Skeletal muscle cell (primary cell): Measurements from ENCODE around the gene SYNE2.
"Not testable (repeated sequence)": the region's sequence is repeated elsewhere in the genome, so short reads cannot be mapped to it uniquely, and the experiment has no call there.

ENCODE experiments used
- DNase-seq: peaks from one replicate; pipeline ENCODE4 v3.0.0-alpha.2; 2010; ENCODE audit warnings: low read depth
- H3K4me3 ChIP-seq: 2 replicates; pipeline ENCODE4 v1.5.1; 2011; ENCODE audit warnings: low read depth, mild to moderate bottlenecking, control low read depth, low read length, moderate library complexity

The SYNE2 gene

GRCh38 chr14:63991833-63992232 is 139.0 kb downstream of the SYNE2 start:
- DNase-seq = no peak

DNA sequence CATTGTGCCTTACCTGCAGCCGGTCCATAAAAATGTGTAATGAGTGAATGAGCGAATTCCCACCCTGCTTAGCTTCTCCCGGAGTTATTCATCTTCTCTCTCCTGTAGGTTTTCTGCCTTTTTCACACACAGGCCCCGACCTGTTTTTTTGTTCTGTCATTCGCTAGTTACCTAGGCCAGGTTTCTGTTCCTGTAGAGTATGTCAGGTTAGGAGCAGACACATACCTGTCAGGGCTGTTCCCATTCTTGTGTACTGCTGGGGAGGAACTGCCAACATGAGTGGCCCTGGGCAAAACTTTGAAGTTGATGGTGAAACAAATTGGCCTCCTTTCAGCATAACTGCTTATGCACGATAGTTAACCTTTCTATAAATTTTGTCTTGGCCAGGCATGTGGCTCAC is 140.1 kb downstream of the SYNE2 start:
- DNase-seq = no peak
- no peak overlapping the region for H3K4me3 ChIP-seq

More at GRCh38 chr14:63991833-63992232, 139.0 kb downstream of the SYNE2 start:
- no peak overlapping the region for H3K4me3 ChIP-seq

DNA sequence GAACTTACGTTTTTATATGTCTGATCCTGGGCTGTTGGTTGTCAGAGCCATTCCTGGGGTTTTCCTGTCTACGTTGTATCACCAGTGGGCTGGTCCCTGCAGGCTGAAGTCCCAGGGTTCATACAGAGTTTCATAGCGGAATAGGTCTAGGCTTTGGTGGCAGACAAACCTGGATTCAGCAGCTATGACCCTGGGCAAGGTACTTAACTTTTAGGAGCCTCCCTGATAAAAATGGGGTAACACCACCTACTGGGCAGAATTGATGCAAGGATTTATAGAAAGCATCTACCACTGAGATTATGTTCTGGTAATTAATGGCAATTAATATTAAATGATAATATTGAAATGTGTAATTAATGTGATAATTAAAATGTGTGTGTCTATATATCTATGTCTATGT is 141.2 kb downstream of the SYNE2 start:
- no peak overlapping the region for H3K4me3 ChIP-seq
- no peak for DNase-seq

GRCh38 chr14:63995285-63995684 is 142.5 kb downstream of the SYNE2 start:
- no peak overlapping the region for H3K4me3 ChIP-seq
- DNase-seq = no peak

DNA sequence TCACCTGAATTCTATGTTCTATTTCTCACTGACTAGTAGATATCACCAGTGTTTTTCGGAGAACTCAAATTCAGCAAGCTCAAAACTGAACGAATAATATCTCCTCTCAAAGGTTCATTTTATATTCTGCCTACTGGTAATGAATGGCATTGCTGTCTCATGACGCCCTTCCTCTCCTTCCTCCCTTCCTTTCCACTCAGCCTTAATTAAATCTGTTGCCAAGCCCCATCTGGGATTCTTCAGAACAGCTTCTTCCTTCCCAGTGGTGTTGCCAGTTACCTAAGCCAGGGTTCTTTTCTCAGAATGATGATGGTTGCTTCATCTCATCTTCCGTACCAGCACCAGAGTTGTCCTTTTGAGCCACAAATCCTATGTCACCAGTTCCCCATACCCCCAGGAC is 143.2 kb downstream of the SYNE2 start:
- DNase-seq = no peak
- H3K4me3 ChIP-seq = no peak overlapping the region

GRCh38 chr14:63996625-63997220 is 143.9 kb downstream of the SYNE2 start:
- DNase-seq = peak; percentile 34
- no peak overlapping the region for H3K4me3 ChIP-seq

GRCh38 chr14:64000749-64001148 is 147.9 kb downstream of the SYNE2 start:
- H3K4me3 ChIP-seq = no peak overlapping the region
- no peak for DNase-seq

- no peak for DNase-seq
These were observed 153.0 kb downstream of the SYNE2 start for GRCh38 chr14:64005822-64006221.

DNA sequence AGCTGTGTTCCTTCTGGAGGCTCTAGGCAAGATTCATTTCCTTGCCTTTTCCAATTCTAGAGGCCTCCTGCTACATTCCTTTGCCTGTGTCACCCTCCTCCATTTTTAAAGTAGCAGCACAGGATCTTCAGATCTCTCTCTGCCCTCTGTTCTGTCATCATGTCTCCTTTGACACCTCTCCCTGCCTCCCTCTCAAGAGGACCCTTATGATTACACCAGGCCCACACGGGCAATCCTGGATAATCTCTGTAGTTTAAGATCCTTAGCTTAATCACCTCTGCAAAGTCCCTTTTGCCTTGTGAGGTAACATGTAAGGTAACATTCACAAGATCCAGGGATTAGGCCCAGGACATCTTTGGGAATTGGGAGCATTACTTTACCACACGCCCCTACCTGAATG is 155.2 kb downstream of the SYNE2 start:
- no peak for DNase-seq
- H3K4me3 ChIP-seq = no peak overlapping the region

More at GRCh38 chr14:64005822-64006221, 153.0 kb downstream of the SYNE2 start:
- no peak overlapping the region for H3K4me3 ChIP-seq

- no peak overlapping the region for H3K4me3 ChIP-seq
- no peak for DNase-seq
These were observed 159.2 kb downstream of the SYNE2 start for GRCh38 chr14:64012003-64012402.

DNA sequence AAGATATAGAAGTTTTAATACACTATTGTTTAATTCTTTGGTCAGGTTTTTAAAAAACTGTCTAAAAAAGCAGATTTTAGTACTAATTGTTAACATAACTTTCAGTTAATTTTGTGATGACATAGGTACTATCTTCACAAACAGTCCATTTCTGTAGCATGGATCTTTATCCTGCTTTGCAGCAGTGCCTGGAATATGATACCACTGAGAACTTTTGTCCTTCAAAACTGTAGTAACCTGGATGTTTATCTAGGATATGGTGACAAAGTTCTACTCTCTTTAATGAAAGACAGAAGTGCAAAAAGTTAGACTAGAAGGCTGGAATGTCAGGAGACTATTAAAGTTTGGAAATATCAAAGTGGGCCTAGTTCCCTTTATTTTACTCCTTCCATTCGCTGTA is 159.9 kb downstream of the SYNE2 start:
- DNase-seq = no peak

DNA sequence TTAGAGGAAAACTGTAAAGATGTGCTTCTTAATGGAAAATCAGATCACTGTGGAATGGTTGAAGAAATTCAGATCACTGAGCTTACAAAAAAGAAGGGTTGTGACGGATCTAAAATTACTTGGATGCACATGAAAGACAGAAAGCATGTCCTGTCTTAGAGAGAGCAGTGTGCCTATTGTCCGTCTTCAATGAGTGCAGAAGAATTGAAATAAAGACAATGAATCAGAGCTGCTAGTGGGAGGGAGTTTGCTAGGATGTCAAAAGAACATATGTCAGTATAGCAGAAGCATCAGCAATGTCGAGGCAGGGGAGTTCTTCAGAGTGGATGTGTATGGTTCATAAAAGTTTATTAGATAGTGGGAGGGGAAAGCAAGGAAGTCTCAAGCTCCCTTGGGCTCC is 172.7 kb downstream of the SYNE2 start:
- DNase-seq = no peak
- H3K4me3 ChIP-seq = no peak overlapping the region

More for the DNA sequence above, 159.9 kb downstream of the SYNE2 start:
- H3K4me3 ChIP-seq = no peak overlapping the region

DNA sequence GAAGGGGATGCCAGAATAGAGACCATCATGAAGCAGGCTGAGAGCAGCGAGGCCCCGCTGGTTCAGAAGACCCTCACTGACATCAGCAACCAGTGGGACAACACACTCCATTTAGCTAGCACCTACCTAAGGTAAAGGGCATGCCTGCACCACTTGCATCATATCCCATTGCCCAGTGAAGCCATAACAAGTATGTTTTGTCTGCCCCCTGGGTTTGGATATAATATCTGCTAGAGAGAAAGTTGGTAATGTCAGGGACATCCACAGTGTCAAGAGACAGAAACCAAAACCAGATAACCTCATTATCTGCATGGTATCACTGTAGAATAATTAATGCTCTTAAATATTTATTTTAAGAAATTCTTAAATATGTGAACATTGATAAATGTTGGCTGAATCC is 173.8 kb downstream of the SYNE2 start:
- no peak overlapping the region for H3K4me3 ChIP-seq

DNA sequence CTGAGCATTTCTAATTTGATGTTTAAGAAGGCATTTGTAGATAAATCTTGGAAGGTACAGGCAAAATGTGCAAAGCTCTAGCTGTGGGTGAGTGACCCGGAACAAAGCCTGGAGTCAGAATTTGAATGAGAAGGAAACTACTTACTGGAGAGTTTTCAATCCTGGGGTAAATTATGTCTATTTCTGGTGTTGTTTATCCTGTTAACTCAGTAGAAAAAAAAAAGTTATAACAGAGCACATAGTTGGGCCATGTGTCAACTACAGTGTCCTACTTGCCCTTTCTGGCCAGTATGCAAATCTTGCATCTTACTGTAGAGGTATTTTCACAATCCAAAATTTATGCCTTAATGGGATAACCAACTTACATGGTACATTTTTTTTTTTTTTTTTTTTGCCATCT is 182.3 kb downstream of the SYNE2 start:
- no peak overlapping the region for H3K4me3 ChIP-seq
- no peak for DNase-seq

More for the DNA sequence above, 173.8 kb downstream of the SYNE2 start:
- DNase-seq = no peak

DNA sequence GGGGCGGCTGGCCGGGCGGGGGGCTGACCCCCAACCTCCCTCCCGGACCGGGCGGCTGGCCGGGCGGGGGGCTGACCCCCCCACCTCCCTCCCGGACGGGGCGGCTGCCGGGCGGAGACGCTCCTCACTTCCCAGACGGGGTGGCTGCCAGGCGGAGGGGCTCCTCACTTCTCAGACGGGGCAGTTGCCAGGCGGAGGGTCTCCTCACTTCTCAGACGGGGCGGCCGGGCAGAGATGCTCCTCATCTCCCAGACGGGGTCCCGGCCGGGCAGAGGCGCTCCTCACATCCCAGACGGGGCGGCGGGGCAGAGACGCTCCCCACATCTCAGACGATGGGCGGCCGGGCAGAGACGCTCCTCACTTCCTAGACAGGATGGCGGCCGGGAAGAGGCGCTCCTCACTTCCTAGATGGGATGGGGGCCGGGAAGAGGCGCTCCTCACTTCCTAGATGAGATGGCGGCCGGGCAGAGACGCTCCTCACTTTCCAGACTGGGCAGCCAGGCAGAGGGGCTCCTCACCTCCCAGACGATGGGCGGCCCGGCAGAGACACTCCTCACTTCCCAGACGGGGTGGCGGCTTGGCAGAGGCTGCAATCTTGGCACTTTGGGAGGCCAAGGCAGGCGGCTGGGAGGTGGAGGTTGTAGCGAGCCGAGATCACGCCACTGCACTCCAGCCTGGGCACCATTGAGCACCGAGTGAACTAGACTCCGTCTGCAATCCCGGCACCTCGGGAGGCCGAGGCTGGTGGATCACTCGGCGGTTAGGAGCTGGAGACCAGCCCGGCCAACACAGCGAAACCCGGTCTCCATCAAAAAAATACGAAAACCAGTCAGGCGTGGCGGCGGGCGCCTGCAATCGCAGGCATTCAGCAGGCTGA is 185.3 kb downstream of the SYNE2 start:
- not testable (repeated sequence) for DNase-seq, H3K4me3 ChIP-seq

GRCh38 chr14:64038841-64039542 is 186.2 kb downstream of the SYNE2 start:
- no peak for DNase-seq
- H3K4me3 ChIP-seq = no peak overlapping the region

GRCh38 chr14:64040044-64040443 is 187.2 kb downstream of the SYNE2 start:
- H3K4me3 ChIP-seq = no peak overlapping the region
- DNase-seq = no peak

- not testable (repeated sequence) for DNase-seq, H3K4me3 ChIP-seq
These were observed 190.5 kb downstream of the SYNE2 start for GRCh38 chr14:64043296-64043695.

- no peak for DNase-seq
- no peak overlapping the region for H3K4me3 ChIP-seq
These were observed 192.3 kb downstream of the SYNE2 start for GRCh38 chr14:64045091-64045490.

- no peak for DNase-seq
- H3K4me3 ChIP-seq = no peak overlapping the region
These were observed 197.0 kb downstream of the SYNE2 start for GRCh38 chr14:64049616-64050381.
